Fibroblast of villous mesenchyme (primary cell): Measurements from ENCODE around the gene LILRA5. TPM values are rescaled to one million over a fixed set of nuclear protein-coding genes. Genes with fewer than 3 reads are reported as not detected.

Experiments
- DNase-seq: peaks from one replicate; pipeline ENCODE4 v3.0.0-alpha.2; 2010; ENCODE audit warnings: low read depth
- H3K4me3 ChIP-seq: 2 replicates; pipeline ENCODE4 v1.5.1; 2011; ENCODE audit warnings: low read depth, mild to moderate bottlenecking, low read length
- small RNA-seq: library from RNA; depleted of rRNA; stranded (forward); fragments of <200 nt; gene quantifications from one replicate; pipeline ENCODE3, GENCODE V24; 2012
- total RNA-seq: library from RNA; depleted of rRNA; stranded (reverse); fragments of >200 nt; gene quantifications from 2 replicates; pipeline ENCODE4 v1.2.3, GENCODE V29; 2012
- TF ChIP-seq, protein P1 (sequence below): IDR thresholded peaks from 2 replicates; pipeline ENCODE4 v1.5.1; 2012; ENCODE audit warnings: low read depth, mild to moderate bottlenecking, low read length; ENCODE audit not compliant: insufficient read depth

LILRA5 gene
- total RNA-seq, 1 donor: not detected

- TF ChIP-seq, protein P1, sequence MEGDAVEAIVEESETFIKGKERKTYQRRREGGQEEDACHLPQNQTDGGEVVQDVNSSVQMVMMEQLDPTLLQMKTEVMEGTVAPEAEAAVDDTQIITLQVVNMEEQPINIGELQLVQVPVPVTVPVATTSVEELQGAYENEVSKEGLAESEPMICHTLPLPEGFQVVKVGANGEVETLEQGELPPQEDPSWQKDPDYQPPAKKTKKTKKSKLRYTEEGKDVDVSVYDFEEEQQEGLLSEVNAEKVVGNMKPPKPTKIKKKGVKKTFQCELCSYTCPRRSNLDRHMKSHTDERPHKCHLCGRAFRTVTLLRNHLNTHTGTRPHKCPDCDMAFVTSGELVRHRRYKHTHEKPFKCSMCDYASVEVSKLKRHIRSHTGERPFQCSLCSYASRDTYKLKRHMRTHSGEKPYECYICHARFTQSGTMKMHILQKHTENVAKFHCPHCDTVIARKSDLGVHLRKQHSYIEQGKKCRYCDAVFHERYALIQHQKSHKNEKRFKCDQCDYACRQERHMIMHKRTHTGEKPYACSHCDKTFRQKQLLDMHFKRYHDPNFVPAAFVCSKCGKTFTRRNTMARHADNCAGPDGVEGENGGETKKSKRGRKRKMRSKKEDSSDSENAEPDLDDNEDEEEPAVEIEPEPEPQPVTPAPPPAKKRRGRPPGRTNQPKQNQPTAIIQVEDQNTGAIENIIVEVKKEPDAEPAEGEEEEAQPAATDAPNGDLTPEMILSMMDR: no peak
- DNase-seq: no peak
Measured at GRCh38 chr19:54257116-54257480, 55.9 kb downstream of the LILRA5 start, which contains the start of gene LILRB5. Gene LILRB5 (minus strand): TSS chr19:54257273. CDS start chr19:54257193, 80 bp downstream.

More at GRCh38 chr19:54257116-54257480, 55.9 kb downstream of the LILRA5 start, which contains the start of gene LILRB5:
- H3K4me3 ChIP-seq: no peak within 1 kb of the TSS

Small RNAs within 50 kb of the gene (small RNA-seq; reads per million reads assigned to genes)
- gene AC245884.12 (not detected), gene MIR4752 (not detected), gene RNU6-1307P (not detected)

Other genes with a start within 250 kb of the LILRA5 start
- 0.43 TPM in 1 of 2 replicates, not detected in the other for gene VSTM1, start 249.3 kb downstream of the LILRA5 start, total RNA-seq
- not detected in 2 replicates for gene TARM1, start 231.8 kb downstream of the LILRA5 start, total RNA-seq
- gene OSCAR, start 212.4 kb downstream of the LILRA5 start, total RNA-seq: under 0.01 and 0.64 TPM in 2 replicates
- 10.4 and 11.3 TPM in 2 replicates for gene NDUFA3, start 210.3 kb downstream of the LILRA5 start, total RNA-seq
- 17.7 and 20.9 TPM in 2 replicates for gene TFPT, start 197.5 kb downstream of the LILRA5 start, total RNA-seq
- gene PRPF31, start 197.4 kb downstream of the LILRA5 start, total RNA-seq: 39.6 and 41.5 TPM in 2 replicates
- 7.3 and 7.7 TPM in 2 replicates for gene CNOT3, start 175.4 kb downstream of the LILRA5 start, total RNA-seq
- 4.7 and 4.8 TPM in 2 replicates for gene LENG1, start 153.4 kb downstream of the LILRA5 start, total RNA-seq
- gene TMC4, start 140.0 kb downstream of the LILRA5 start, total RNA-seq: 0.32 TPM in 1 of 2 replicates, not detected in the other
- 60.2 and 73.4 TPM in 2 replicates for gene MBOAT7, start 123.6 kb downstream of the LILRA5 start, total RNA-seq
- gene TSEN34, start 121.9 kb downstream of the LILRA5 start, total RNA-seq: 82.5 and 83.8 TPM in 2 replicates
- gene RPS9, start 112.3 kb downstream of the LILRA5 start, total RNA-seq: 985 and 1,373 TPM in 2 replicates
- not detected in 2 replicates for gene LILRB3, start 90.2 kb downstream of the LILRA5 start, total RNA-seq
- not detected in 2 replicates for gene LILRA6, start 70.4 kb downstream of the LILRA5 start, total RNA-seq
- not detected in 2 replicates for gene LILRB5, start 55.9 kb downstream of the LILRA5 start, total RNA-seq
- gene LILRB2, start 32.1 kb downstream of the LILRA5 start, total RNA-seq: not detected in 2 replicates
- gene LILRA4, start 26.0 kb upstream of the LILRA5 start, total RNA-seq: not detected in 2 replicates
- under 0.01 TPM in 1 of 2 replicates, not detected in the other for gene LAIR1, start 51.8 kb upstream of the LILRA5 start, total RNA-seq
- gene TTYH1, start 102.3 kb upstream of the LILRA5 start, total RNA-seq: not detected in 2 replicates
- gene LENG8, start 136.0 kb upstream of the LILRA5 start, total RNA-seq: 39.7 and 40.6 TPM in 2 replicates
- gene LENG9, start 150.6 kb upstream of the LILRA5 start, total RNA-seq: 5.2 and 7.1 TPM in 2 replicates
- 12.5 and 29.0 TPM in 2 replicates for gene CDC42EP5, start 160.1 kb upstream of the LILRA5 start, total RNA-seq
- not detected in 2 replicates for gene LAIR2, start 189.7 kb upstream of the LILRA5 start, total RNA-seq